GM18907 (cell line): ENCODE results near the gene PTCH1.

ENCODE experiments used
- ATAC-seq: cut with Tn5 transposase; IDR thresholded peaks from one replicate; pipeline ENCODE4 v1.9.1; 2021; ENCODE audit warnings: mild to moderate bottlenecking, moderate library complexity; ENCODE audit not compliant: unreplicated experiment

PTCH1 gene

DNA sequence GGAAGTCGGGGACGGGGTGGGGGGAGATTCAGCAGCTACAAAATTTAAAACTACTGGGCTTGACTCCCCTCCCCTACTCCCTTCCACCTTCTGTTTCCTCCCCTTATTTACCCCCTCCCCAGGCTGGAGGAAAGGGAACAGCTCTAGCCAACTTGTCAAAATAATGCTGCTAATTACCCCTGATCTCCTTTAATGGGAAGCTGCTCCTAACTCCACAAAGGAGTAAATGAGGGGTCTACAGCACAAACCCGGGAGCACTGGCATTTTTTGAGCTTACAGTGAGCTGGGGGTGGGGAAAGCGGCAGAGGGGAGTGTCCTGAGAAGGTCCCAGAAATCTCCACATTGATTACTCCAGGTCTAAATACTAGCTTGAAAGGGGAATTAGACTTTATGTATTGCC is 3.1 kb downstream of the PTCH1 start:
- ATAC-seq, result no peak

DNA sequence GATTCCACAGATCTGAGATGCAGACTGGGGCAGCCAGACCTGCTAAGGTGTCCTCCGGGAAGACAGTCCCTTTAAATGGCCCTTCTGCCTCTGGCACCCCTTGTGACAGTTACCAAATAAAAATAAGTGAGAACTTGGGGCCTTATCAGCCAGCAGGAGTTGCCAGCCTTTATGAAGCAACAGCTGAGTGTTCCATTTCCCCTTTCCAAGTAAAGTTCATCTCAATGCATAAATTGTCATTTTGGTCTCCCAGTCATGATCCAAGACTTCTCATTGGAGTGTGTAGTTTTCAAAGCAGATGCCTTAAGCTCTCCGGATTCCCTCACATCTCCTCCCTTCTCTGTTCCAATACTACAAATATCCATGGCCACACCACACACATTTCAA is 4.1 kb downstream of the PTCH1 start:
- no peak for ATAC-seq

DNA sequence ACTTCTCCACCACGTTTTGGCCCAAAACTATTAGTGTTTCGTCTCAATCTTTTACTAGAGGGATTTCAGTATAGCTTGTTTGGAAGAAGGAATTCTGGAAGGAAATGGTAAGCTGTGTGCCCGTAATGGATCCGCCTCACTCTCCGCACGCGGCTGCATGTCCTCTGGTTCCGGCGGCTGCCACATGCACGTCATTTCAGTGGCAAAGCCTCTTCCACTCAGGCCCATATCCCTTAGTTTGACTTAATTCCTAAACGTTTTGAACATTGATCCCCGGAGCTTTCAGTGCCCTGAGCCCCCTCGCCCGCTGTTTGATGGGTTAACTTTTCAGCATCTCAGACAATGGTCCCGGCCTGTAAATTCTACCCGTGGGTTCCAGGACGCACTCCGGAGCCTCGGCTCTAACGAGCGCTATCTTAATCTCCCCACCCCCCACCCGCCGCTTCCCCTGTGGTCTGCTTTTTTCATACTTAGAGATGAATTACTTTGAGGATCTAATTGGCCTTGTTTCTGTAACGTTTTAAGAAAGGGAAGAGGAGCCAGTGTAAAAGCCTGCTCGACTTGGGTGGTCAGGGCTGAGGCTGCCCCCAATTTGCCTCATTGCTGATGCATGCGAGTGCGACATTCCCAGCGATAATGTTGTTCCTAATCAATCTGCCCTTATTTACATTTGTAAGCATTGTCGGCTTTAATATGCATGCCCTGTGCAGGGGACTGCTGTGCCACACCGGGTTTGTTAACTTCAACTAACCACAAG is 4.6 kb downstream of the PTCH1 start:
- no peak for ATAC-seq

DNA sequence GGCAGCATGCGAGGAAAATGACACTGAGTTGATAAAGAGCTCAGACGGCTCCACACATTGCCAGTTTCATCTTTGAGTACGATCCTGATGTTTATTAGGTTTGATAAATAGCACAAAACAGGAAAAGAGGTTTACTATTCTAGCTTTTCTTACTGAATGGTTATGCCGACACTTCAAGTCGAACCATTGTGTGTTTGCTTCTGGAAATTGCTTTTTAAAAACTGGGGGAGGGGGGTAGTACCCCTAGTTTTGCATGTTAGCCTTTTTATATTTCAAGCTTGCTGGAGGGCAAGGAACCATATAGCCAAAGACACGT is 5.2 kb downstream of the PTCH1 start:
- no peak for ATAC-seq

DNA sequence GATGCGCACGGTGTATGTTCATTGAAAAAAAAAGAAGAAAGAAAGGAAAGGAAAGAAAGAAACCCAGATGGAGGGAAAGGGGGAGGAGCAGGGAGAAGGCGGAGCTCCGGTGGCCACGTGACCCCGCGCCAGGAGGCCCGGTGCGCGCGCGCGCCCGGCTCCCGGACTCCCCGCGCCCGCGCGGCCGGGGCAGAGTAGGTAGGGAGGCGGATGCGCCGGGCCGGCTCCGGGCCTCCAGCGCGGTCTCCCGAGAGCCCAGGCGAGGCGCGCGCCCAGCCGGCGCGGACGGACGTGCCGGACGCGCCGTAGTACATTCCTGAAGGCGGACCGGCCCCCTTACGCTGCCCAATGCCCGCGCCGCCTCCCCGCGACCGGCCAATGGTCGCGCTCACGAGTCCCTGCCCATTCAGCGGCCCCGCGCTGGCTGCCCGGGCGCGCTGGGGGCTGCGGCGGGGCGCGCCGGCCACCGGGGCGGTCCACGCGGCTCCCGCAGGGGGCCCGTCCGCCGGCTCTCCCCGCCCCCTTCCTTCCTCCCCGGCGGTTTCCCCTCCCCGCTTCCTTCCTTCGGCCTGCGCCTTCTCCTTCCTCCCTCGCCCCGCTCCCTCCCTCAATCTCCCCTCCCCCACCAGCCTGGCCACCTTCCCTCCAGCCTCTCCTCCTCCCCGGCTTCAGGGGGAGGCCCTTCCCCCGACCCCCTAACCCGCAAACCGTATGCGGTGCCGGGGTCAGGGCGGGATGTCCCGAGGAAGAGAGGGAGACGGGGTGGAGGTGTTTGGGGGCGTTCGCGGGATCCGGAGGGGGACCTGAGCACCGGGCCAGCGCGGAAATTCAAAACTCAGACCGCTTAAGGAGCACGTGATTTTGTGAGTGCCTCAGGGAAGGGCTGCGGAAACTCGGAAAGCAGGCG is 5.8 kb downstream of the PTCH1 start:
- peak; percentile 45 for ATAC-seq

DNA sequence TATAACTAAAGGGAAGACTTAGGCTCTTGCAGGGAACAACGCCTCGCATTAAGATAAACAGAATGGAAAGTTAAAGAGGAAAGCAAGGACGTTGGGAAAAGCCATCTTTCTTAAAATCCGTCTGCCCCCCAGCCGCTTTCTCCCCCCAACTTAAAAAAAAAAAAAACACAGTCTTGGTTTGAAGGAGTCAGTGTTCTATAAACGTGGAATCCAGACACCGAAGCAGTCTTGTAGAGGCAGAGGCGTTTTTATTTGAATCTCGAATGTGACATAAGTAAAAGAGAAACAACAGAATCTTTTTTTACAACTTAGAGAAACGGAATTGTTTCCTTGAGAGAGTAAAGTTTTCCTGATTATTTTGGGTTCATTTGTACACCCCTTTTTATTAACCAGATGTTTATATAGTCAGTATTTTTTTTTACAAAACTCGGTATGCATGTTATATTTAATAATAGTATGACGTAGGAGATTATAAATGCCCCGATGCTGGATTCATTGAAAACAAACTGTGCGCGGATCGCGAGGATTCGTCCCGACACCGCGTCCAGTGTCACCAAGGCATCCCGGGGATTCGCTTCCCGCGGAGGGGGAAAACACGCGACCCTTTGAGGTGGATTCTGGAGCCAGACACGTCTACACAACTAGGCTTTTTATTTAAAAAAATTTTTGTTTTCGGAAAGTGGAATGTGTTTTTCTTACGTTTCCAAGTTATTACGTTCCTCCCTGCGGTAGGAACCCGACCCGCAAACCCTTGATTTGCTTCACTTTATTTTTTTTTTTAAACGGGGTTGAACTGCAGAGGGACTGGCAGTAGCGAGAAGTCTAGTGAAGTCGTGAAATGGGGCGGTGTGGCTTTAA is 6.7 kb downstream of the PTCH1 start:
- no peak for ATAC-seq

DNA sequence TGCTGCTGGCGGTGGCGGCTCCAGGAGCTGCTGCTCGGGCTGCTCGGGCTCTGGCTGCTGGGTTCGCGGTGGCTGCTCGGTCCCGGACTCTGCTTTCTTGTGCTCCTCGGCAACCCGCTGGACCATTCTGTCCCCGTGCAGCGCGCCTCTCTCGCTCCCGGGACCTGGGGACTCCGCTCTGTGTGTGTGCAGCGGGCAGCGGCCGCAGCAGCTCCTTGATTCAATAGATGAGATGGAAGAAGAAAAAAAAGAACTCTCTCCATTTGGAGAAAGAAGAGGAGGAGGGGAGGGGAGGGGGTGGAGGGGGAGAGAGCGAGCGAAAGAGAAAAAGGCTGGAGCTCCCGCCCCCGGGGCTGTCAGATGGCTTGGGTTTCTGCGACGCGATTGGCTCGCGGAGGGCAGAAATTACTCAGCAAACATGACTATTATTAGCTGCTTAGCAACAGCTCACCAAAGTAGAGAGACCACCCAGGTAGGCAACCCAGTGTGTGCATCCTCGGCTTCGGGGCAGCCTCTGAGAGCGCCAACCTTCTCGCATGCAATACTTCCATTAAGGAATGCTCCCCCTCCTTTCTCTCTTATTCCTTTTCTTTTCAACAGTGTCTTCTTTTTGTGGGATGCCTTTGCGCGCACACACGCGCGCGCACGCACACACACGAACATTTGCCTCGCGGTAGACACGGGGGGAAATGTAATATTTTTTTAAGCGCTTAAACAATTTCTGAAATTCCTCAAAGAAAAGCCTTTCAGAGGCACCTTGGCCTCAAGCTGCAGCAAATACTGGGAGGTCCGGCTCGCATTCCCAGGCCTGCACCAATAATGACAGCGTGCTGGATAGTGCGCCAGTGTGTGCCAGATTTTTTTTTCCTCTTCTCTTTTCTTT is 7.6 kb downstream of the PTCH1 start:
- ATAC-seq, result peak; percentile 41

DNA sequence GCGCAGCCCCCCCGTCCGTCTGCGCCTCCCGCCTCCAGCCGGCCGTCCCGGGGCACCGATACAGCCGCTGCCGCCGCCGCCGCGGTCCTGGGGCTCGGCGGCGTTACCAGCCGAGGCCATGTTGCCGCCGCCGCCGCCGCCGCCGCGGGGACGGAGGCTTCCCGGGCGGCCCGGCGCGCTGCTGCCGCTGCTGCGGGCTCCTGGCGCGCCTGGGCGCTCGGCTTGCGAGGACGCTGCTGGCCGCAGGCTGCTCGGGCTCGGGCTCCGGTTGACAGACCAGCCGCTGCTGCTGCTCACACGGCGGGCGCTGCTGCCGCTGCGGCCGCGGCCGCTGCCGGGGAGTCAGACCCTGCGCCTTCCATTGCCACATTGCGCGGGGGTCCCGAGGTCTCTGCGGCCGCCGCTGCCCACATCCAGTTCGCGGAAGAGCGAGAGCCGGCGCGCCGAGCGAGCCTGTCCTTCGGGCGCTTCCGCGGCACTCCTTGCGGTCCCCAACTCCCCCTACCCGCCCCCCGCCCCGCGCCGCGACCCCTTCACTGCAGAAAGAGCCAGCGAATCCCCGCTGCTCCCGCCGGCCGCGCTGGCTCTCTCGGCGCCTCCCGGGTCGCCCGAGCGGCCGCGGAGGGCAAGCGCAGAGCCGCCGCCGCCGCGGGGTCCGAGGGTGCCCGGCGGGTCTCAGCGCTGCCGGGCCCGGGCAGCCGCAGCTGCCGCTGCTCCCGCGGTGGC is 8.4 kb downstream of the PTCH1 start:
- ATAC-seq, result peak; percentile 0

DNA sequence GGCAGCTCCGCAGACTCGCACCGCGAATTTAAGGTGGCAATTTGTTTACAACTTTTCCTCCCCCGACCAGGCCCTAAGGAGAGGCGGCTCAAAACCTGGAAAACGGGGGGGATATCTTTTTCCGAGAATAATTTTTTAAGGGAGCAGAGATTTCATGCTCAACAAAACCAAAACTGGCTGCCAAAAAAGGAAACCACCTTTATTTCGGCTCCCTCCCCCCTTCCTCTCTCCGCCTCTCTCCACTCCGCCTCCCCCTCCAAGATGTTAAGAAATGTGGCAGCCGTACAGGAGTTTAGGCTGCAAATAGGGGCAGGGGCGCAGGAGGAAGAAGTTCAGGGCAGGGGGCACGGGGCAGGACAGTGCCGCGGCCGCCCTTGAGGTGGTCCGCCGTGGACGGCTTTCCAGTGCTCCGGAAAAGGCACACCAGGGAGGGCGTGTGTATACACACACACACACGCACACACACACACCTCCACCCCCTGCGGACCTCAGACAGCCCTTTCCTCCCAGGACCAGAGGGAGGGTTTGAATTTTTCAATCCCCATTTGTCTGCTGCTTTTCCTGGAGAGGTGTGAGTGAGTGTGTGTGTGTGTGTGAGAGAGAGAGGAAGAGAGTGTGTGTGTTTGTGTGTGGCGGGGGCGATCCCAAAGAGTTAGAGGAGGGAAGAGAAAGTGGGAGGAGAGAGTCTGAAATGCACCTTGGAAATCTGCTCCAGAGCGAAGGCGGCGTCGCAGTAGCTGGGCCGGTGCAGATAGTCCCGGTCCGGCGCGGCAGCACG is 9.1 kb downstream of the PTCH1 start:
- no peak for ATAC-seq

DNA sequence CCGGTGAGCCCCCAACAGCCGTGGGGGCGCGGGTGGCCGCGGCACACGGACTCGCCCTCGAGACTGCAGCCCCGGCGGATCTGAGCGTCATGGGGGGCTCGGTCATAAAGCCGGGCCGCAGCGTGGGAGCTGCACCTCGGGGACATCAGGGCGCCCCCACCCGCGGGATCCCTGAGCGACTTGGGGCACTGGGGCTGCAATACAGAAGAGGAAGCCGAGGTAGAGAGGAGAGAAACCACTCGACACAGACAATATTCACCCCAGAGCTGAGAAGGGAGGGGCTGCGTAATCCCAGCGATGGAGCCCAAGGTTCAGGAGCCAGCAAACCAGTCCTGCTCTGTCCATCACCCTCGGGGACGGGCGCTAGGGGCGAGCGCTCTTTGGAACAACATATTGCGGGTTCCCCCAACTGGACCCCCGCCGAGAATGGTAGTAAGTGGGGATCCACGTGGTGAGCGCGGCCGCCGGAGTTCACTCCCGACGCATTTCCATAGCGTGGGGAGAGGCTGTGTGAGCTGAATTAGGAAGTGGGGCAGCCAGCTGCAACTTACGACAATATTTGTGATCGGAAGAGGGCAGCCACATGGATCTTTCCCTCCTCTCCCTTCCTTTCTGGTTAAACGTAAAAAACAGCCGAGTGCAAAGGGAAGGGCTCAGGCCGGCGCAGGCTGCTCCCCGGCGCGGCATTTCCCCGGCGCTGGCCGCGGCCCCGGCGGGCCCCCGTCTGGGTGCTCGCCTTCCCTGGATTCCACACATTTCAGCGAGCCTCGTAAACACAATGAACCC is 9.9 kb downstream of the PTCH1 start:
- peak; percentile 14 for ATAC-seq

DNA sequence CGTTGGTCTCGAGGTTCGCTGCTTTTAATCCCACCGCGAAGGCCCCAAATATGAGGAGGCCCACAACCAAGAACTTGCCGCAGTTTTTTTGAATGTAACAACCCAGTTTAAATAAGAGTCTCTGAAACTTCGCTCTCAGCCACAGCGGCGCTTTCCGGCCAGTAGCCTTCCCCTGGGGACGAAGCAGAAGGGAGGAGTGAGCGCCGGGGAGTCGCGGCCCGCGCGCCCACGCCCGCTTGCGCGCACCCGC is 10.4 kb downstream of the PTCH1 start:
- ATAC-seq, result peak; percentile 20

DNA sequence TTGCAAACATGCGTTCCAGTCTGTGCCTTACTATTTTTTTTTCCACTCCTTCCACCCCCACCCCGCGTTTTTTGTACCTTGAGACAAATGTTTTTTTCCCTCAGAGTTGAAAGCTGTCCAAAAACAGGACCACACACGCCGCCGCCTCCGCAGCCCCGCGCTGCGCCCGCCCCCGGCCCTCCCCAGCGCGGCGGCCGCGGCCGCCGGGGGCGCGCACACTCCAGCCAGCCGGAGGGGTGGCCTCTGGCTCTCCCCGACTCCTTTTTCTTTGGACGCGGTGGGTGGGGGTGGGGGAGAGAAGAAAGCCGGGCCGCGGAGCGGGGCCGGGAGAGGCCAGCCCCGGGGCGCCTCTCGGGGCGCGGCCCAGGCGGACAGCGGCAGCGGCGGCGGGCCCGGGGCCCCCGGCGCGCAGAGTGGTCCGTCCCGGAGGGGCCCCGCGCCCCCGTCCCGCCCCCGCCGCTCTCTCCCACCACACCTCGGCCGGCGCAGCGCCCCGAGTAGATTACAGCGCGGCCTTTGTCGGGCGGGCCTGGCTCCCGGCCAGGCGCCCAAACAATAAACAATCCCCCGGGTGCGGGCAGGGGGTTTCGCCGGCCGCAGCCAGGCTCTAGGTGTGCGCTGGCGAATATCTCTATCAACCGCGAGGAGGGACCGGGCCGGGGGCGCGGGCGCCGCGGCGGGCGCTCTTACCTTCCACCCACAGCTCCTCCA is 10.9 kb downstream of the PTCH1 start:
- peak; percentile 21 for ATAC-seq

DNA sequence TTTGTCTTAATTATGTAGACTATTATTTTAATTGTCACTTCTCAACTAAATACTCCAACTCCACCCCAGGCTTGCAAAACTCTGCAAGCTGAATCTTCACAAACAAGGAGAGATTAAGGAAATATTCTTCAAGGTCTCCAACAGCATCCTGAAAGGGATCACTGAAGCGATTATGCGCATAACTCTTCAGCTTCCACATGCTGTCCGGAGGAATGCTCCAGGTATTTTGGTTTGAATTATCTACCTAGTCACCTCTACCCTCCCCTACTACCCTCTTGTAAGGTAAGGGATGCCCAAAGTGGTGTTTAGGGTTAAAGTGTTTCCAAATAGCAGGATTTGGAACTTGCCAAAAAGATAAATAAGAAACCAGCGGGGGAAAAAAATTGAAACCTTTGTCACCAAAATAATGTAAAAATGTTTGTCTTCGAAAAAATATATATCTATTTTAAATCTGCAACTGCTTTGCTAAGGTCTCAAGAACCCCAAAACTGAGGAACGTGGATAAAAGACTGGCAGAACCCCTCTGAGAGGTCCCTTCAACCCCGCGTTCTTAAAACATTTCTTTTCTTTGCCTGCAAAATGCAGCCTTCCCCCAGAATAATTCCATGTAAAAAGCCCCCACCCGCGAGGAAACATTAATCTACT is 11.6 kb downstream of the PTCH1 start:
- ATAC-seq, result no peak

DNA sequence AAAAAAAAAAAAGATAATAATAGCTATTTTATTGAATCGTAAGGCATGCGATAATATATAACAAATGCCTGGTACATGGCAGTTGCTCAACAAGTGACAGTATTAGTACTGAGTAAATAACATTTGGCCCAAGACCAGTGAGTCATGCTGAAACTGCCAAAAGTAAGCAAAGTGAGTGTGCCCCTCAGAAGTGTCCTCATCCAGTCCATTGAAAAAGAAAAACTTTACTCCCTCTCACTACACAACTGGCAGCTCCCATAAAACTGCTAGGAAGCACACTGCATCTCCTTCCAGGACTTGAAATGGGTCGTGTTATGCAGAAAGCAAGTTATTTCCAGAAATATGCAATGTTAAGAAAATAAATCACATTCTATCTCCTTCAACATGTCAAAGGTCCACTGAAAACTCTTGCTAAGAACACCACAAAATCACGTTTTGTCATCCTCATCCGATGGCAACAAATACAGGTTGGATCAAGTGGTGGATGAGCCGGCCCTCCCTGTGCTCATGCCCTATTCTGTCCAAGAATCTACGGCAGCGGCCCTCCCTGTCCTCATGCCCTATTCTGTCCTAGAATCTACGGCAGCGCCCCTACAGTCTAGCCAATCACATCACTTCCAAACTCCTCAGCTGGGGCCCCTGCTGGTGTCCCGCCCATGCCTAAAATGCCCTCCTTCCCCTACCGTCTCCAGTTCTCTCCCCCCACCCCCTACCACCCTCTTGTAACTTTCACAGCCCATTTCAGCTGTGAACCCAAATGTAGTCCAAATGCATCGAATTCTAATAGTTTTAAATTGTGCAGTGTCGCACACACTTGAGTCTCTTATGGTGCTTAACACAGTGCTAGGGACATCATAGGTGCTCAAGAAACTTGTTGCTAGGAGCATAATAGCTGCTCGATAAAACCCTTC is 12.5 kb downstream of the PTCH1 start:
- no peak for ATAC-seq

DNA sequence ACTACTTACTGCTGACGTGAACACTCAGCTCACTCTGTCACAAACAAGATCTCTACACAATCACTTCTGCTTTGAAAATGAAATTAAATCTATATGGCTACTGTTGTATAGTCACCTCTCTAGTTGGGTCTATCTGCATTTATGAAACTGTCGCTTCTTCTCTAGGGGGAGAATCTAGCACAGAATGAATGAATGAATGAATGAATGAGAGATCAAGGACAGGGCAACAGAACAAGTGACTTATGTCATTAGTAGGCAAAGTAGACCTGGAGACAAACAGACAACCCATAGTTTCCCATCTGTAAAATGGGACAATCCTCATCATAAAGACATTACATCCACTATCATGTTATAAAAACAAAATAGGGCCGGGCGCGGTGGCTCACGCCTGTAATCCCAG is 13.4 kb downstream of the PTCH1 start:
- ATAC-seq, result no peak

DNA sequence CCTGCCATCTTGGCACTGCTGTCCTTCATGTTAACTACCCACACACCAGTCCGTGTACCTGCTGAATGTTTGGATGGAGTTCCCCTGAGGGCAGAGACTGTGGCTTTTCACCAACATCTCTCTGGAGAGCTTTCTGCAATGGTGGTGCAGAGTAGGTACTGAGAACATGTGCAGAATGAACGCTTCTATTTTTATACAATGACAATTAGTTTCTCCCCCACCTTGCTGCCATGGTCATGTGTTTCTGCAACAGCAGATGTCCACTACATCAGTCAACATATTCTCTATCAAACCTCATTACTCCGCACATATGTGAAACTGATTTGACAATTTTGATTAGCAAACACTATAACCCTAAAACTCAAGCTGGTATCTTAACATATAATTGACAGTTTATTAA is 14.5 kb downstream of the PTCH1 start:
- ATAC-seq, result no peak
